Subcutaneous adipose tissue (tissue), 4 donors: ENCODE data around the gene LRRN2. TPM values are rescaled to one million over a fixed set of nuclear protein-coding genes. Genes with fewer than 3 reads are reported as not detected.

Source experiments
- total RNA-seq, 4 donors: library from RNA; depleted of rRNA; stranded (reverse); fragments of >200 nt; gene quantifications; one replicate each; pipeline ENCODE4 v1.1.0, GENCODE V29; 2016
- TF ChIP-seq, protein P1 (sequence below): fragments of 450-650 bp; IDR thresholded peaks from one replicate; pipeline ENCODE4 v1.5.1; 2016; ENCODE audit warnings: low read depth, mild to moderate bottlenecking, control low read depth, antibody characterized with exemption, moderate library complexity

LRRN2 gene
- total RNA-seq, 4 donors from 2014 or later = 0.17 to 0.38 TPM; not detected in 2

DNA sequence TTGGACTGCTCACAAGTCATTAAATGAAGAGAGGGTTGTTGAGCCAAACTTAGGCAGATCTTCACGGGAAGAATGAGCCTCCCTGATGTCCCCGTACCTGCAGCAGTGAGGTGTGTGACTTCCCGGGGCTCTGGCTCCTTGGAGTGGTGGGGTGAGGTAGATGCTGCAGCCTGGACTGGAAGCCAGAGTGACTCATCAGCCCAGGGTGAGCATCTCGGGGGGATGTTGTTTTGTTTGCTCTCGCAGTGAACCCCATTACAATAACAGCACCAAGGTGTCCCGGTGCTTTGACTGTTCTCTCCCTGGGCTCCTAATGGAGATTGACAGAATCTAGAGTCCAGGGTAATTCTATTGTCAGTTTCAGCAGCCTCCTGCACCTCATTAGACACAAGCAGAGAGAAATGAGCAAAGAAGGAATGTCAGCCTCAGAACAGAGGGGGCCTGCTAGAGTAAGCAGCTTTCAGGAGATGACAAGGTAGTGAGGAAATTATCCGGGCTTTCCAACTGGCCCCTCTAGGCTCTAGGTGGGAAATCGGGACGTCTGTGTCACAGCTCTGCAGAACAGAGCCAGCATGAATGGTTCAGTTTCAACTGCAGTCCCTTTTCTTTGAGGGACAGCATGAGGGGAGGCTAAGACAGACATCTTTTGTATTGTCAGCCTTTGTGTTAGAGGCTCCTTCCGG, 36.0 kb upstream of the LRRN2 start:
- TF ChIP-seq, protein P1, sequence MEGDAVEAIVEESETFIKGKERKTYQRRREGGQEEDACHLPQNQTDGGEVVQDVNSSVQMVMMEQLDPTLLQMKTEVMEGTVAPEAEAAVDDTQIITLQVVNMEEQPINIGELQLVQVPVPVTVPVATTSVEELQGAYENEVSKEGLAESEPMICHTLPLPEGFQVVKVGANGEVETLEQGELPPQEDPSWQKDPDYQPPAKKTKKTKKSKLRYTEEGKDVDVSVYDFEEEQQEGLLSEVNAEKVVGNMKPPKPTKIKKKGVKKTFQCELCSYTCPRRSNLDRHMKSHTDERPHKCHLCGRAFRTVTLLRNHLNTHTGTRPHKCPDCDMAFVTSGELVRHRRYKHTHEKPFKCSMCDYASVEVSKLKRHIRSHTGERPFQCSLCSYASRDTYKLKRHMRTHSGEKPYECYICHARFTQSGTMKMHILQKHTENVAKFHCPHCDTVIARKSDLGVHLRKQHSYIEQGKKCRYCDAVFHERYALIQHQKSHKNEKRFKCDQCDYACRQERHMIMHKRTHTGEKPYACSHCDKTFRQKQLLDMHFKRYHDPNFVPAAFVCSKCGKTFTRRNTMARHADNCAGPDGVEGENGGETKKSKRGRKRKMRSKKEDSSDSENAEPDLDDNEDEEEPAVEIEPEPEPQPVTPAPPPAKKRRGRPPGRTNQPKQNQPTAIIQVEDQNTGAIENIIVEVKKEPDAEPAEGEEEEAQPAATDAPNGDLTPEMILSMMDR = no peak

DNA sequence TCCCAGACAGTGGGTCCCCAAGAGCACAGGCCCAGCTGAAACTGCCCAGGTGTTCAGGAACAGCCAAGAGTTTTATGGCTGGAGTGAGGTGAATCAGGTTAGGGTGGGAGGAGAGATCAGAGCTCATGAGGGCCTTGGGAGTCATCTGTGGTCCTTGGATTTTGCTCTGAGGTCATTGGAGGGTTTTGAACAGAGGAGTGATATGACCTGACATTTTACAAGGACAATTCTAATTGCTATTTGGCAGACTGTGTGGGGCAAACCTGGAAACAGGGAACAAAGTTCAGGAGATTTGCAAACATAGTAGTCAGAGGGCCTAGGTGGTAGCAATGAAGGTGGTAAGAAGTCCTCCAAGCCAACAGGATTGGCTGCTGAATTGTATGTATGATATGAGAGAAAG, 31.1 kb upstream of the LRRN2 start:
- TF ChIP-seq, protein P1 = no peak

DNA sequence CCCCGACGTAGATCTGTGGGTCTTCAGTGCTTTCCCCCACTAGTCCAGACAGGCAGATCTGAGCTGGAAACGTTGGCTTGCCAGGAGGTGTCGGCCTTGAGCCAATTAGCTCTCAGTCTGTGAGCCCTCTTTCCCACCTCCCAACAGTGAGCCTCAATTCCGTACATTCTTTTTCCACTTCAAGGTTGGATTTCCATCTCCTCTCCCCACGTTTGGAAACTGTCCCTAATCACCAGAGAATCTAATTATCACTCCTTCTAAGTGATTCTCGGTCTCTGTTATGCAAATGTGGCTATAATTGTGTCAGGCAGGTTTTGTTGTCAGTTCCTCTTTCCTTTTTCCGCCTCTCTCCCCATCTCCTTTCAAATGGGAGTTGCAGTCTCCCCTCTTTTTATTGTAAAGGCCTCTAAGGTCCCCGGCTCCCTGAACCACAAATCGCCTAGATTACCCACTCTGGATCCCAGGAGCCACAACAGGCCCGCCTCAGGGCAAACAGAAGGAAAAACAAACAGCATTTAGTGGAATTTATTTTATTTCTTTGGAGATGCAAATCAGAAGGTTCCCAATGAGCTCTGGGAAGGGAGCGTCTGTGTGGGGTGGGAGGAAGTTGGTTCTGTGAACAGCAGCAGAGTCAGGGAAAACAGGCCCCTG, 29.4 kb upstream of the LRRN2 start:
- TF ChIP-seq, protein P1 = no peak

DNA sequence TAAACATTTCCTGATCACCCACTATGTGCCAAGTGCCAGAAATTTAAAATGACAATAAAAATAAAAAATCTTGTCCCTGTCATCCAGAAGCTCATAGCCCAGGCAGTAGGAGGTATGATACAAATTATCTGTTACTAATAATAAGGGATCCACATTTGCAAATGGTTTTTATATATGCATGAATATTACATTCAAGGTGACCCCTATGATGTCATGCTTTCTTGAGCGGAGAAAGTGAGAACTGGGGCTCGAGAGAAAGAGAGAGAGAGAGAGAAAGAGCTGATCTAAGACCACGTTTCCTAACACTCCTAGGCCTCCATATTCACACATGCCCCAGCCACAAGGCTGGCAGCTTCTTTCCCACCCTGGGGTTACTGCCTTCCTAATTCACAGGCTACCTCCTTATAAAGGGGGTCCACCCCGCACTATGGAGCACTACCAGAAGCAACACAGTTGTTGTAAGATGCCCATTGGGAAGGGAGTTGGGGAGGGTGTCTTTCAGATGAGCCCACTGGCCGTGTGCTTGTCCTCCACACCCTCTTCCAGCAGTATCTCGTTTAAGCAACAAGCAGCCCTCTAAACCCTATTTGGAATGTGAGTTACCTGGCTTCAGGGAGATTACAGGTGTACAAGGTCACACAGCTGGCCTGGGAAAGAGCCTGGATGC, 28.8 kb upstream of the LRRN2 start:
- TF ChIP-seq, protein P1 = no peak

DNA sequence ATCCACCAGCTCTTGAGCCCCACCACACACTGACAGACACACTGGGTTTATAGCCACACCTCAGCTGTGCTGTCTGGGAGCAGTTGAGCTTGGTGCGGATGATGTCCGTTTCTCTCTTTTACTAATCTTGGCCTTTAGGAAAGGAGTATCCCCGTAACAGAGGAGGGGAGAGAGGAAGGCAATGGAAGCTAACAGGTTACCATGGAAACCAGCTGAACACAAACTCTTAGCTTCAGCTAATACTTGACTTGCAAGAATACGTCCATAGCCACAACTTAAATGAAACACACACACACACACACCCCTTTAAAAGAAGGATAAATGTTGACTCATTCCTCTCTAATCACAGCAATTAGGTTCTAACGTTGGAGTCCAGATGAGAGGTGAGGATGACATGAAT, 28.0 kb upstream of the LRRN2 start:
- TF ChIP-seq, protein P1 = no peak

DNA sequence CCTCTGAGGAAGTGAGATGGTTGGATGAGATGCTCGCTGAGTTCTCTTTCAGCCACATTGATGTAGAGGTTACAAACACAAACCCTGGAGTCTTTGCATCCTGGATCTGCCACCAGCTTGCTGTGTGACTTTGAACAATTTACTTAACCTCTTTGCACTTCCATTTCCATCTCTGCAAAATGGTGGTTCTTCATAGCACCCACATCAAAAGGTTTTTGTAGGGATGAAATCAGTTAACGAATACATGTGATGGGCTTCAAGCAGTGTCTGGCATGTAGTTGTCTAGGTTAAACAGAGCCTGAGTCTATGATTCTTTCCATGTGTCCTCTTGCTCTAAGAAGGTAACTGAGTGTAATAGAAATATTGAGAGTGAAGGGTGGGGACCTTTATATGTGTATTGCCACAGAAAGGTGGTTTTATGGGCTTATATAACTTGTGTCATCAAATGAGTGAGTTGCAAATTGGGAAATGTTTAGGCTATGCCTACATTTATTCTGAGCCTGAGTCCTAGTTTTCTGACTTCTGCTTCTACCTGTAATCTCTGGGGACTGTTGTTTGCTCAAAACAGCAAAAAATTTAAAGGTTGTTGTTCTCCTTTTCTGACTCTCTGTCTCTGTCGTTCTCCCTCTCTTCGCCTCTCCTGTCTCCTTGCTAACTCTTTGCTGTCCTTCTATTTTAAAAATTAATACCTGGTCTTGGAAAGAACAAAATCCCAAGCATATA, 27.3 kb upstream of the LRRN2 start:
- TF ChIP-seq, protein P1 = no peak
